GM13977 (cell line): ENCODE results near the gene PPP2R5E.
A peak's percentile ranks its signal among the peaks of the same experiment; 100 is the strongest.

Source experiments
- DNase-seq: peaks from one replicate; pipeline ENCODE4 v3.0.0; 2012; ENCODE audit warnings: low spot score
- in situ Hi-C: fragments of 300-500 bp; cut with MboI; formaldehyde crosslinking; loops from one replicate; pipeline ENCODE4 v1.12.0; 2022; ENCODE audit warnings: low sequenced_read_pairs, low pct_unique_long_range_greater_than_20kb, mixed read lengths, inconsistent platforms; ENCODE audit not compliant: unreplicated experiment
- TF ChIP-seq, protein P1 (sequence below): IDR thresholded peaks from 2 replicates; pipeline ENCODE4 v1.5.1; 2012; ENCODE audit warnings: mild to moderate bottlenecking, control low read depth; ENCODE audit not compliant: insufficient read depth; ENCODE audit errors: extremely low read depth, missing control alignments

Gene PPP2R5E

DNA sequence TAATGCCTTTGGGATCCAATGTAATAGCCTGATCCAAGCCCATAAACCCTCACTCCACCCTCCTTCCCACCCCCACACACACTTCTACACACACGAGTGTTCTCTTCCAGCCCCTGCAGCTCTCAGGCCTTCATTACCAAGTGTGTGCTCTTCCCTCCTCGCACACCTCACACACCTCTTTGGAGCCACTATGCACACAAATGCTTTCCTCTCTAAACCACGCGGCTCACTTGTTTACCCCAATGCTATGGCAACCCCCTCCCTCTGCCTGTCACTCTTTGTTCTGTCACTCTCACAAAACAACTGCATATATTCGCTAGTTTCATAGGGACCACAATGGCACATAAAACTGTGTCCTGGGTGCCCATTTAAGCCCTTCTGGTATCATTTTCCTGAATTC is 35.1 kb downstream of the PPP2R5E start:
- in situ Hi-C loops, result no loop called here
- TF ChIP-seq, protein P1, sequence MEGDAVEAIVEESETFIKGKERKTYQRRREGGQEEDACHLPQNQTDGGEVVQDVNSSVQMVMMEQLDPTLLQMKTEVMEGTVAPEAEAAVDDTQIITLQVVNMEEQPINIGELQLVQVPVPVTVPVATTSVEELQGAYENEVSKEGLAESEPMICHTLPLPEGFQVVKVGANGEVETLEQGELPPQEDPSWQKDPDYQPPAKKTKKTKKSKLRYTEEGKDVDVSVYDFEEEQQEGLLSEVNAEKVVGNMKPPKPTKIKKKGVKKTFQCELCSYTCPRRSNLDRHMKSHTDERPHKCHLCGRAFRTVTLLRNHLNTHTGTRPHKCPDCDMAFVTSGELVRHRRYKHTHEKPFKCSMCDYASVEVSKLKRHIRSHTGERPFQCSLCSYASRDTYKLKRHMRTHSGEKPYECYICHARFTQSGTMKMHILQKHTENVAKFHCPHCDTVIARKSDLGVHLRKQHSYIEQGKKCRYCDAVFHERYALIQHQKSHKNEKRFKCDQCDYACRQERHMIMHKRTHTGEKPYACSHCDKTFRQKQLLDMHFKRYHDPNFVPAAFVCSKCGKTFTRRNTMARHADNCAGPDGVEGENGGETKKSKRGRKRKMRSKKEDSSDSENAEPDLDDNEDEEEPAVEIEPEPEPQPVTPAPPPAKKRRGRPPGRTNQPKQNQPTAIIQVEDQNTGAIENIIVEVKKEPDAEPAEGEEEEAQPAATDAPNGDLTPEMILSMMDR, result no peak
- no peak for DNase-seq

DNA sequence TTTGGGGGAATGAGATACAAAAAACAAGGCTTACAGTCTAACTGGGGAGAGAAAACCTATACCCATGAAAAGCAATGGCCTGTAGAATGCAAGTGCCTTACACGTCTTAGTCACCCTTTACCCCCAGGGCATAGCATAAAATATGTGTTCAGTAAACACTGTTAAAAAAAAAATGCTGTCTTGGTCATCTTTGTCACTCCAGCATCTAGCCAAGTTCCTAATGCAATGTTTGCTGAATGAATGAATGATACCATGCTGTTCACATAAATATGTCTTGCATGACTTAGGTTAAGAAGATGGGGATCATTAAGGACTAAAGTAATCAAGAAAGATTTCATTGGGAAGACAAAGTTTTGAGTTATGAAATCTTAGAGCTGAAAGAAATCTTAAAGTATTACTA is 38.5 kb downstream of the PPP2R5E start:
- no peak for DNase-seq
- in situ Hi-C loops, result no loop called here
- TF ChIP-seq, protein P1, result no peak

DNA sequence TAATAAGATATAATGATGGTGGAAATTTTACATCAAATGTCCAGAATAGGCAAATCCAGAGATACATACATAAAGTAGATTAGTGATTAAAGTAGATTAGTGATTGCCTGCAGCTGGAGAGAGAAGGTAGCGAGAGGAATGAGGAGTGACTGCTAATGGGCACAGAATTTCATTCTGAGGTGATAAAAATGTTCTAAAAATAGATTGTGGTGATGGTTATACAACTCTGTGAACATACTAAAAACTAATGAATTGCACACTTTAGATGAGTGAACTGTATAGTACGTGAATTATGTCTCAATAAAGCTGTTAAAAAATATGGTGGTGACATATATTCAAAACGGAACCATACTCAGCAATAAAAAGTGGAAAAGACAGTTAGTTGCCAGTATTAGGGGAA is 41.7 kb downstream of the PPP2R5E start:
- DNase-seq, result no peak
- in situ Hi-C loops, result no loop called here
- TF ChIP-seq, protein P1, result no peak

DNA sequence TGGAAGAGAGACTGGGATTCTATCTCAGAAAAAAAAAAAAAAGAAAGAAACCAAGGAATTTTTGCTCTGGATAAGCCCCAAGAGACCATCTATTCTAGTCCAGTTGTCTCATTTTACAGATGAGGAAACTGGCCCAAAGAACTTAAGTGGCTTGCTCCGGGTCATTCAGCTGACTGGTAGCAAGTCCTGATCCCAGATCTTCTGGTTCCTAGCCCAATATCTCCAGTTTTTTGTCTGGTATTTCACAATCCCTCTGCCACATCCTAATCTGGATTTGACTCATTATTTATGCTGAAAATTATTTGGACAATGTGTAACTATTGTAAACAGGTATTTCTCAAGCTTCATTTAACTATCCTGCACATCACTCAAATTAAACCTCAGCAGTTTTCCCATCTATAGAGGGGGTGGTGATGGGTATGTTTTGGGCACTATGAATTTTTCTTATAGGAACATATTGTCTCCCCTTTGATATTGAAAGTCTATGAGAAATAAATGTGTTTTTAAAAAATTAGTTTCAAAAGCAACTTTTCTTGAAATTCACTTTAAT is 43.4 kb downstream of the PPP2R5E start:
- TF ChIP-seq, protein P1, result no peak
- in situ Hi-C loops, result no loop called here
- DNase-seq, result no peak

DNA sequence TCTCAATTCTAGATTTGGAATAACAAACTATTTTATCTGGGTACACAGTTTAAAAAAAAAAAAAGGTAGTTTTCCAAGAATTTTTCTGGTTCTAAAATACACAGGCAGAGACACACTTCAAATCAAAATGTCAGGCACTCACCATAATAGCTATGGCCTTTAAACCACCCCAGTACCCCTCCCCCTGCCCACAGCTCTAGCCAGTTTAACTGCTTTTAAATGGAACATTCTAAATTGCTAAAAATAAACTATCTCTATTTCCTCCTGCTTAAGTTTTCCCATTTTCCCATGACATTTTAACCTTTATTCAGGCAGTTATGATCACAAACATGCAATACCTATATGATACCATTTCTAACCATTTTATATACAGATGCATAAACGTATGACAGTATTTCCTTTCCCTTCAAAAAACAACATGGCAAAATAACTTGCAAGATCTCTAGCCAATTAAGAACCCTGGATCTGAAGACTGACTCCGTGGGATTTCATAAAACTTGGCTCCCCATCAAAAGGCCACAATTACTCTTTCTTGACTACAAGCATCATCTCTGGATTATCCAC is 46.3 kb downstream of the PPP2R5E start:
- DNase-seq, result no peak
- TF ChIP-seq, protein P1, result no peak
- in situ Hi-C loops, result no loop called here

DNA sequence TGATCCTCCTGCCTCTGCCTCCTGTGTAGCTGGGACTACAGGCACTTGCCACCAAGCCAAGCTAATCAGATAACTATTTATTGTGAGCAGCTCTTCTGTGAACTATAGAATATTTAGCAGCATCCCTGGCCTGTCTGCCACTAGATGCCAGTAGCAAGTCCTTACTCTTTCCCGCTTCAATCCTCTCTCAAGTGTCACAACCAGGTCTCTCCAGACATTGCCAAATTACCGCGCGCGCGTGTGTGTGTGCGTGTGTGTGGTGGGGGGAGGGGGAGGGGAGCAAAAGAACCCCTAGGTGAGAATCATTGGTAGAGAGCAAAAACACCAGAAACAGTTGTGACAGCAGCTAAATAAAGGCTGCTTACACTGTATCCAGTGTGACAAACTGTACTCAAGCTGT is 49.9 kb downstream of the PPP2R5E start:
- DNase-seq, result no peak
- TF ChIP-seq, protein P1, result peak; percentile 30
- in situ Hi-C loops, result no loop called here
